HG02884 (cell line): ENCODE results near the gene FTCDNL1.

ENCODE experiments used
- ATAC-seq: cut with Tn5 transposase; IDR thresholded peaks from one replicate; pipeline ENCODE4 v1.9.1; 2021; ENCODE audit warnings: mild to moderate bottlenecking, moderate library complexity; ENCODE audit not compliant: unreplicated experiment

Gene FTCDNL1

DNA sequence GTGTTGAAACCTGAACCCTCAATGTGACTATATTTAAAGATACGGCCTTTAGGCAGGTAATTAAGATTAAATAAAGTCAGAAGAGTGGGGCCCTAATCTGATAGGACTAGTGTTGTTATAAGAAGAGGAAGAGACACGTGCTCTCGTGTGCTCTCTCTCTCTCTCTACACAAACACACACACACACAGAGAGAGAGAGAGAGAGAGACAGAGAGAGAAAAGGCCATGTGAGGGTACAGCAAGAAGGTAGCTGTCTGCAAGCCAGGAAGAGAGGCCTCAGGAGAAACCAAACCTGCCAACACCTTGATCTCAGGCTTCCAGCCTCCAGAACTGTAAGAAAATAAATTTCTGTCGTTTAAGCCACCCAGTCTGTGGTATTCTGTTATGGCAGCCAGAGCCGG, 106.7 kb downstream of the FTCDNL1 start:
- no peak for ATAC-seq

GRCh38 chr2:199743415-199744120, 107.4 kb downstream of the FTCDNL1 start:
- no peak for ATAC-seq

DNA sequence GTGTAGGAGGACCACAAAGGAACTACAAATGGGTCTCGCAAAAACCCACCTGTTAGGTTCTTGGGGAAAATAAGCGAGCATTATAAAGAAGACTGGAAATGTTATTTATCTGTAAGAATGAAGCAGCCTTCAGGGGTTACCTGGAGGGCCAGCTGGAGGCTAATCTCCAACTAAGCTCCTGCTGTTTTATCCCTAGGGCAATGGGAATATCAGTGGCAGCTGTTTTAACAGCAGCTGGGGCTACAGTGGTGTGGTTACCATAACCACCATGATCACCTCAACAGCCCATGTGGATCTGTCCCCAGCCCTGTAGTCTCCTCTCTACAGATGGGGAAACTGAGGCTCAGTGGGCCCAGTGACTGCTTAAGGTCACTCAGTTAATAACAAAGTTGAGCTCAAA, 108.1 kb downstream of the FTCDNL1 start:
- ATAC-seq = no peak

DNA sequence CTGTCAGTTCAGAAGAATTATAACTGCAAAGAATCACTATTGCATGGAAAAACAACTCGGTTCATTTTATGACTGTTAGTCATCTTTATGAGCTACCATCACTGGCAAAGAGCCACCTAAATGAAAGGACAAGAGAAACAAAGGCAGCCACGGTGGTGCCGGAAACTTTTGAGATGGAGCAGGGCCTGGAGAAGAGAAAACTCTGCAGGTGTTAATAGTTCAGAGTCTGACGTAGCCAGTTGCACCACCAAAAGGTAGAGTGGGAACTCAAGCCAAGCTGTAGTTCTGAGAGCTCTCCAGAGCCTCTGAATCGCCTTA, 110.9 kb downstream of the FTCDNL1 start:
- peak; percentile 23 for ATAC-seq

GRCh38 chr2:199739413-199740110, 111.4 kb downstream of the FTCDNL1 start:
- ATAC-seq = peak; percentile 75

- no peak for ATAC-seq
These were observed 112.1 kb downstream of the FTCDNL1 start for GRCh38 chr2:199738727-199739412.

DNA sequence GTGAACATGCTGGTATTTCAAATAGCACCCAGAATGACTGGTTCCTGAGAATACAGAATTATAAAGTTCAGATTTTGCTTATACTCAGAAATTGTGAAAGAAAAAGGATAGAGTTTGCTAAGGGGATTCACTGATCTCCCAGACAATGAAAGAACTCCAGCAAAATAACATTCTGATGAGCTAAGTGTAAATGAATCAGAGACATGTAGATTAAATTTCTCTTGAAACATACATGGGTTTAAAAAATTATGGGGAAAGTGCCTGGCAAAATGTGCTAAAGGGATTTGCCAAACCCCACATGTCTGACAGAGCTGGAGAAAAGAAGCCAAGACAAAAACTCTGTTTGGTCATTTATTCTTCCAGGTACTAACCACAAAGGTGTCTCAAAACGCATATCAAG, 116.3 kb downstream of the FTCDNL1 start:
- ATAC-seq = no peak

DNA sequence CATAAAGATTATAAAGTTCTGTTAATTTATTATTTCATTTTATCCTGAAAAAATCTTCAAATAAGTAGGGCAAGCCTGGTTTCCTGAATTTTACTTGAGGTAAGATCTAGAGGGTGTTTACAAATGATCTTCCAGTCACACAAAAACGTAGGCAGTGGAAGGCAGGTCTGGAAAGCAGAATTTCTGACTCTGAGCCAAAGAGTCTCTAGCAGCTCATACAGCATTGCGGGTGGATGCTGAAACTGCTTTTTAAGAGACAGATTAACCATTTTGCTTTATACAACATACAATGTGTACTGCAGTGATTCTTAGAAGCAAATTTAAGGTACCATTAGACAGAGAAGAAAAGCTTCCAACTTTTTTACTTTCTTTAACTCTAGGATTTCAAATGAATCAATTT, 117.0 kb downstream of the FTCDNL1 start:
- no peak for ATAC-seq

DNA sequence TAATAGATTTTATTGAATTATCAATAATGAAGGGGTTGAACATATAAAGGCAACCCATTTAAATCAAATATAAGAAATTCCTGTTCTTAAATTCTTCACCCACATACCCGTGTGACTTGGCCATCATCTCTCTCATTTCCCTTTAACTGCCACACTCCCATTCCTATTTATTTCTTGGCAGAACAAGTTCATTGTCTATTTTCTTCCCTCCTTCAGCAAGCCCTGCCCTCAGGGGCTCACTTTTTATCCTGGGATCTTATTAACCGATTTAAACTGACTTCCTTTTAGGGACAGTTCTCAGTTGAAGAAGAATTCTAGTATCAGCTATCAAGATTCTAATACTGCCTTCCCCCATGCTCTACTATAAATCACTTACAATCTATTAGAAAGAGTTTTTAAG, 123.2 kb downstream of the FTCDNL1 start:
- ATAC-seq = no peak

GRCh38 chr2:199727306-199727705, 123.7 kb downstream of the FTCDNL1 start:
- no peak for ATAC-seq

DNA sequence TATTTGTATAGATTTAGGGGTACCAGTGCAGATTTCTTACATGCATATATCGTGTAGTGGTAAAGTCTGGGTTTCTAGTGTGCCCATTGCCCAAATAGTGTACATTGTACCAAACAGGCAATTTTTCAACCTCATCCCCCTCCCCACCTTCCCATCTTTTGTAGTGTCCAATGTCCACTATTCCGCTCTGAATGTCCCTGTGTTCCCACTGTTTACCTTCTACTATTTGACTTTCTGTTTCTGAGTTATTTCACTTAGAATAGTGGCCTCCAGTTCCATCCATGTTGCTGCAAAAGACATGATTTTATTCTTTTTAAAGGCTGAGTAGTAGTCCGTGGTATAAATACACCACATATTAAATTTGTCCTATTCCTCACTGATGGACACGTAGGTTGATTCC, 132.9 kb downstream of the FTCDNL1 start:
- ATAC-seq = no peak

DNA sequence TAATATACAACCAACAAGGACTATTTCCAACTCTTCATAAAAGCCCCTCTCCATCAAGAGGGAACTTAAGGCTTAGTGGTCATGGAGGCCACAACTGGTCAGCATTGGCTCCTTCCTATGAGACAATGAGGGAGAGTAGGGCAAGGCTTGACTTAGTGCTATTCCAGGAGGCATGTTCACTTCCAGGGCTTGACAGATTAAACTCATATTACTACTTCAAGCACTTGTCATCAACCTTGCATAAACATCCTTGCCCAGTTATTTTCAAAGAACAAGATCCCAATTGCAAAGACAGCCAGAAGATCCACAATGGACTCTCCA, 133.4 kb downstream of the FTCDNL1 start:
- no peak for ATAC-seq

- no peak for ATAC-seq
These were observed 134.0 kb downstream of the FTCDNL1 start for GRCh38 chr2:199716807-199717586.

DNA sequence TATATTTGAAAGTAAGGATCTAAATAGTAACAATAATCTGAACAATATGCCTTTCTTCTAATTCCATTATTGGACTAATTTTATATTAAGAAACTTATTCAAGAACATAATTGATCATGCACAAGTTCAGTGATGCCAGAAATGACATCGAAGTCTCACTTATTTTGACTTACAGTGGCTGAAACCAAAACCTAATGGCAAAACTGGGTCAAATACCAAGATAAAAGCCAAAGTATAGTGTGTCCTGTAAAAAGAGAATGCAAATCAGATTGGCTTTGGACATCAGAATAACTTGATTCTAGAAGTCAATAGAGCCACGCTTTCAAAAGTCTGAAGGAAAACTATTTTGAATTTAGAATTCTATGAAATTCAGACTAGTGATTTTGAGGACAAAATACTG, 137.2 kb downstream of the FTCDNL1 start:
- ATAC-seq = no peak

- ATAC-seq = no peak
These were observed 140.4 kb downstream of the FTCDNL1 start for GRCh38 chr2:199710551-199710950.
